Activated CD8-positive, alpha-beta memory T cell treated with anti-CD3 and anti-CD28 coated beads, Interleukin-2, amount 50 U/mL, for 24 hours (primary cell): ENCODE measurements around the gene CHCHD1.
"Not testable (repeated sequence)": the region's sequence is repeated elsewhere in the genome, so short reads cannot be mapped to it uniquely, and the experiment has no call there.

Experiments
- DNase-seq: peaks from one replicate; pipeline ENCODE4 v3.0.0-alpha.2; 2020; ENCODE audit errors: extremely low read depth

The CHCHD1 gene

GRCh38 chr10:73813333-73813732 is 31.5 kb downstream of the CHCHD1 start:
- no peak for DNase-seq

GRCh38 chr10:73814276-73814895 is 32.5 kb downstream of the CHCHD1 start:
- DNase-seq = no peak

- no peak for DNase-seq
Measured at GRCh38 chr10:73814896-73815718, 33.3 kb downstream of the CHCHD1 start.

GRCh38 chr10:73815719-73816030 is 33.8 kb downstream of the CHCHD1 start:
- DNase-seq = no peak

- DNase-seq = no peak
Measured at GRCh38 chr10:73816917-73817729, 35.3 kb downstream of the CHCHD1 start.

- no peak for DNase-seq
Measured at GRCh38 chr10:73817826-73818225, 36.0 kb downstream of the CHCHD1 start.

- DNase-seq = no peak
Measured at GRCh38 chr10:73818402-73818801, 36.6 kb downstream of the CHCHD1 start.

GRCh38 chr10:73819081-73819480 is 37.2 kb downstream of the CHCHD1 start:
- no peak for DNase-seq

GRCh38 chr10:73819513-73820093 is 37.8 kb downstream of the CHCHD1 start:
- no peak for DNase-seq

GRCh38 chr10:73823391-73823790 is 41.5 kb downstream of the CHCHD1 start:
- no peak for DNase-seq

GRCh38 chr10:73824146-73824725 is 42.4 kb downstream of the CHCHD1 start:
- DNase-seq = no peak

GRCh38 chr10:73827346-73828089 is 45.7 kb downstream of the CHCHD1 start:
- DNase-seq = no peak

GRCh38 chr10:73828161-73828560 is 46.3 kb downstream of the CHCHD1 start:
- DNase-seq = no peak

GRCh38 chr10:73829090-73829489 is 47.2 kb downstream of the CHCHD1 start:
- not testable (repeated sequence) for DNase-seq
